Right lung (tissue), 5 donors: ENCODE data around the gene ST7L. TPM values are rescaled to one million over a fixed set of nuclear protein-coding genes. Genes with fewer than 3 reads are reported as not detected.

Experiments used
- DNase-seq, 2 donors: peaks; one replicate each; pipeline ENCODE4 v3.0.0-alpha.2; 2013
- polyA plus RNA-seq, 5 donors: library from polyadenylated mRNA; unstranded; fragments of 120-200 nt; gene quantifications; one replicate each; pipeline versions ENCODE4 v1.2.1 to v1.2.3, GENCODE V29; 2013; ENCODE audit warnings: inconsistent platforms in 1 of 5, low replicate concordance in 1 of 5; ENCODE audit not compliant: insufficient read length in 5 of 5, insufficient read depth in 1 of 5

Gene ST7L
- polyA plus RNA-seq, 5 donors = 20.5 to 32.8 (median 25.1) TPM

DNA sequence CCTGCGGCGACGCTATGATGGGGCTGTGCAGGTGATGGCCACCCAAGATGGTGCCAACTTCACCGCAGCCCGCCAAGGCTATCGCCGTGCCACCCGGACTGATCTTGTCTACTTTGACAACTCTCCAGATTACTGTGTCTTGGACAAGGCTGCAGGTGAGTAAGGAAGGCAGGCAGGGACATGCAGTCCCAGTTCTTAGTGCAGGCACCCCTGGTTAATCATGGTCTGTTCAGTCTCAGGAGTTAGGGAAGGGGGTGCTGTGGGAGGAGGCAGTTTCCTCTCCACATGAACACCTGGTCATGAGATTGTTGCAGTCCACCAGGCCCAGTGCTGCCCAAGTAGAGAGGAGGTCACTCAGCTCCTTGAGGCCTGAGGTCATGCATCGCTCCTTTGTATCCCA is 101.7 kb downstream of the ST7L start:
- DNase-seq = no peak

DNA sequence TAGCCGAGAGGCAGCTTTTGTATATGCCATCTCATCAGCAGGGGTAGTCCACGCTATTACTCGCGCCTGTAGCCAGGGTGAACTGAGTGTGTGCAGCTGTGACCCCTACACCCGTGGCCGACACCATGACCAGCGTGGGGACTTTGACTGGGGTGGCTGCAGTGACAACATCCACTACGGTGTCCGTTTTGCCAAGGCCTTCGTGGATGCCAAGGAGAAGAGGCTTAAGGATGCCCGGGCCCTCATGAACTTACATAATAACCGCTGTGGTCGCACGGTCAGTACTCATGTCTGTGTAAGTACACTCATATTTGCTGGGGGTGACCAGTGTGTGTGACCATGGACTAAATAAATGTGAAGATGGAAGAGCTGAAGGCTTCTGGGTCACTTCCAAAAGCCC is 102.8 kb downstream of the ST7L start:
- DNase-seq = no peak

DNA sequence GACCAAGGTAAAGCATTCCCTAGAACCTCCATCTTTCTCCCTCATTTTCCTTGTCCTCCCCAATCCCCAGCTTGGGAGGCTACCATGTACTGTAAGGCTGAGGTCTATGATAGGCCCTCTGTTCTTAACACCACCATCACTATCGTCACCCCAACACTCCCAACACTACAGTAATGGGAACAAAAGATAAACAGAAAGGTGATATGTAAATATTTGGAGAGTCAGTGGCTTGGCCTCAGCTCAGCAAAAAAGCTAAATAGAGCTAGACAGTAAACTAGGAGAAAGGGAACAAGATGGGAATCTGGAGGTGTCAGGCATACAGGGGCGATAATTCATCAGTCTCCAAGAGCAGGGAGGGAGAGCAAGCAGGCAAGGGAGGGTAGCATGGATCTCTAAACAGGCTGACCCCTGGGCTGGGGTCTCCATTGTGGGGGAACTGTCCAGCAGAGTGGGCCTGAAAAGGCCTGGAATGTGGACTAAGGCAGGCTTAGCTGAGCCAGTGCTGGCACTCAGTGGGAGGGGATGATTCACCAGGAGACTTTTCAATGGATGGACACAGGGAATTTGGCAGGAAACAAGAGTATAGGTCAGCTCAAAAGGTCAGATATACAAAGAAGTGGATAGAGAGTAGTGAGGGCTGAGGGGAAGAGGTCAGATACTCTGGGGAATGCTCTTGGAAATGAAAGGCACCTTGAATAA is 103.5 kb downstream of the ST7L start:
- no peak for DNase-seq

DNA sequence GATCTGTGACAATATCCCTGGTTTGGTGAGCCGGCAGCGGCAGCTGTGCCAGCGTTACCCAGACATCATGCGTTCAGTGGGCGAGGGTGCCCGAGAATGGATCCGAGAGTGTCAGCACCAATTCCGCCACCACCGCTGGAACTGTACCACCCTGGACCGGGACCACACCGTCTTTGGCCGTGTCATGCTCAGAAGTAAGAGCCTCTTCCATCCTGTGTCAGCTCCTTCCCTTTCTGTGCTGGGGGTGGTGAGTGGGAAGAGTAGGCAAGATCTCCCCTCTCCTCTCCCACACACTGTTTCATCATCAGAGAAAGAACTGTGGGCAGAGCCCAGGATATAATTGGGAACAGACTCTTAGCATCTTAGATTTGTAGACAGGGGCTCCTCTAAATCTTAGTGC is 104.0 kb downstream of the ST7L start:
- DNase-seq = no peak

DNA sequence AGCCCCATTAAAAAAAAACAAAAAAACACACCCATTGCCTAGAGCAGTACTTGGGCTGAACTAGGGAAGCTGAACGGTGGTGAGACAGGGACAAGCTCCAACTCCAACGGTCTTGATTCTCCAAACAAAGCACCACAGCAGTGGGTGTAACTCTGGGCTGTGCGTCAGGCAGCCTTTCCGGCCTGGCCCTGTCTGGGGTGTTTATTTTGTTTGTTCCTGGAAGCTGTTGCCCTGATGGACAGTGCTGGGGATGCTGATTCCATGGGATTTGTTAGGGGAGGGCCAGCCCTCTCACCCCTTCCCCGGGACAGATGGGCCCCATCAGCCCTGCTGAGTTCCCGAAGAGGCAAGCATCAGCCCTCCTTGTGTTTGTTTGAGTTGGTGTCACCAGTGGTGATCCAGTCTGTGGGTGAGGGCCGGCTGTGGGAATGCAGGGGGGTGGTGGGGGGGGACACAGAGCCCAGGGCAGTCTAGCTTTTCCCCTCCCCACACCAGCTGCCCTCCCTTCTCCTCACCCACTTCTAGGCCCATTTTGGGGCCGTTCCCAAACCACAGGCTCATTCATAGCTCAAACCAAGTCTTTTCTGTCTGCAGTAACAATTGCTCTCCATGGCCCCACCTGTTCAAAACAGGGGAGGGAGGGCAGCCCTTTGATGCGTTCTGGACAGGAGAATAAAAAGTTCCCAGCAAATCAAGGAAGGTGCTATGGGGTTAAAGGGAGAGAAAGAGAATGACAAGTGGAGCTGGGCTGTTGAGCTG is 105.7 kb downstream of the ST7L start:
- DNase-seq = no peak

DNA sequence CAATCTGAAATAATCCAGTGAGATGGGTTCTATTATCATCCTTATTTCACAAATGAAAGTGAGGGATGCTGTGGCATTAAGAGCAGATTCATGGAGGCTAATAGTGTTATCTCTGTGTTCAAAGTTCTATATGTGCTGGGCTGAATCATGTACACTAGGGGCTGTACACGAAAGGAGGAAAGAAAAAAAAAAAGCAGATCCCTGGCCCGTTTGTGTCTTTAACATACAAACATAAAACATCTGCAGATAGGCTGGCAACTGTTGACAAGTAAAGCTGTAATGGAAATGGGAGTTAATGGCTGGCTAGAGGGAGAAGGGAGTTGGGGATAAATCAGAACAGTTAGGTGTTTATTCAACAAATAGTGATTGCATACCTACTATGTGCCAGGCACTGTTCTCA is 107.0 kb downstream of the ST7L start:
- DNase-seq = no peak

DNA sequence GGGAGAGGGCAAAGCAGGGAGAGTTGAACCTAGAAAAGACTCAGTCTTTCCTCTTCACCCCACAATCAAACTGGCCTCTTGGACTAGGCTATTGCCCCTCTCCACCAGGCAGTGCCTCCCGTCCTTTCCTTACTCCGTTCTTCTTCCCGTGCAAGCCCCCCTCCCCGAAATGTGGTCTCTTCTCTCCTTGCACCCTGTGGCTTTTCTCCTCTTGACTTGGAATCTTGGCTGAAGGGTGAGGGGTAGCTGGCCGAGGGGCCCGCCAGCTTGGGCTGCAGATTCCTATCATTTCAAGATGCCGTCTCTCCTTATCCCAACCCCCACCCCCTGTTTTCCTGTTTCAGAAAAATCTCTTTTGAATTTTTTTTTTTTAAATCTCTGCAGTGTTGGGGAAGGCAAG is 108.6 kb downstream of the ST7L start:
- DNase-seq = no peak

DNA sequence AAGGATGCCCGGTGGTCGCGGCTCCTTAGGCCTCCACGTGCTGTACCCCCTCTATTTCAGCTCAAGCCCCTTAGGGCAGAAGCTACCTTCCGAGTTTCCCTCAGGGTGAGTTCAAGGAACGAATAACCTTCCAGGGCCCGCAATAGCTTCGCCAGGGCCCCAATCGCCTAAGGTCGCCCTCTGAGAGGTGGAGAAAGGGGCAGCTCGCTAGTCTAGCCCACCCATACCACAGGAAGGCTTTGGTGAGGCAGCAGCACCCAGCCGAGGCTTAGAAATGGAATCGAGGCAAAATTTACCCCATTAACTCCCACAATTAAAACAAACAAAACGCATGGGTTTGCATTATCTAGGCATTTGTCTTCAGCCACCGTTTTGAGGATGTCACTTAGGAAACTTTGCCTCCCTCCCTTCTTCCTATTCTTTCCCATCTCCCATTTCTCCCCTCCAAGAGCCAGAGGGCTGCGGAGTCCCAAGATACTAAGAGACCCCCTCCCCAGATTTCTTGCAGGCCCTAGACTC is 109.2 kb downstream of the ST7L start:
- DNase-seq = no peak

DNA sequence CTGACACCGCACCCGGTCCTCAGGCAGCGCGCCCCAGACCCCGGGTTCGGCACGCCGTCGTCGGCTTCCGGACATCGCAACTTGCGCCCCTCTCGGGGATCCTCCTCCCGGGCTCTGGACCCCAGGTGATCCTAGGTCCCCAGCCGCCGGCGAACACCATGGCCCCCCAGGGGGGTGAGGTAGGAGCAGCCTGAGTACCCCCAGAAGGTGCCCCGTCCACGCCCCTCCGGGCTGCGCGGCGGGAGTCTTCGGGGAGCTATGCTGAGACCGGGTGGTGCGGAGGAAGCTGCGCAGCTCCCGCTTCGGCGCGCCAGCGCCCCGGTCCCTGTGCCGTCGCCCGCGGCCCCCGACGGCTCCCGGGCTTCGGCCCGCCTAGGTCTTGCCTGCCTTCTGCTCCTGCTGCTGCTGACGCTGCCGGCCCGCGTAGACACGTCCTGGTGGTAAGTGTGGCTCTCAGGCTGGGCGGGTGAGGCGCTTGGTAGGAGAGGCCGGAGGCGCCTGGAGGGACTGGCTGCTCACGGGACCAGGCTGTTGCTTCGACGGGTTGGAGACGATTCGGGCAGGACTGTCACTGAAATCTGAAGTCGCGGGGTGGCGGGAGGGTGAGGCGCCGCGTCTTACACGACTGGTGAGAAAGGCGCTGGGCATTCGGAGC is 109.8 kb downstream of the ST7L start:
- no peak for DNase-seq

DNA sequence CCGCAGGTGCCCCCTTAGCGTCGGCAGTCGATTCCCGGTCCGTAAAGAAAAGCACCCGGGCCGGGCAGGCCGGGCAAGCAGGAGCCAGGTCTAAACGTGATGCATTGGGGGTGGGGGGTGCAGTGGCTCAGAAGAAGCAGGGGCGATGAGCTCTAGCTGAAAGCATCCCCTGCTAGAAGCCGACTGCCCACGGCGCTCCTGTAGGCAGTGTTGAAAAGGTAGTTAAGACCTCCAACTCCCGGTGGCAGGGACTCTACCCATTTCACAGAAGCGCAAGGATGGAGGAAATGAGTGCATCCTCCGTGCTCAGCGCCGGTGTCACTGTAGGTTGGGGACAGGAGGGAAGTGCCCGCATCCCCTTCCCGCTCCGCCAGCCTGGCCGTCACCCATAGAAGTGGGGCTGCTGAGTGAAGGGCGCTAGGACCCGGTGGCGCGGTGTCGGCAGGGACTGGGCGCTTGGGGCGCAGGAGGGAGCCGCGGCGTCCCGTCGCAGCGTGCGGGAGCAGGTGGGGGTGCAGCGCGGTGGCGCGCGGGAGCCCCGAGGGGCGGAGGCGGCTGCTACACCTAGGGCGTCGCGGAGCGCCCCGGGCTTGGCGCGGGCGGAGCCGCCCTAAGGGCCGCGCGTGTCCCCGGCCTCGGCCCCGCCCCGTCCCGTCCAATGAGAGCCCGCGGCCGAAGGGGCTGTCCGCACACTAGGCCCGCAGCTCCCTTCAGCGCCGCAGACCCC is 110.5 kb downstream of the ST7L start, which contains the start of gene WNT2B:
TSS of gene WNT2B (plus strand) at position 688 of the 727 bp plus-strand sequence. CDS start 298 bp downstream, outside the sequence.
- no peak for DNase-seq

DNA sequence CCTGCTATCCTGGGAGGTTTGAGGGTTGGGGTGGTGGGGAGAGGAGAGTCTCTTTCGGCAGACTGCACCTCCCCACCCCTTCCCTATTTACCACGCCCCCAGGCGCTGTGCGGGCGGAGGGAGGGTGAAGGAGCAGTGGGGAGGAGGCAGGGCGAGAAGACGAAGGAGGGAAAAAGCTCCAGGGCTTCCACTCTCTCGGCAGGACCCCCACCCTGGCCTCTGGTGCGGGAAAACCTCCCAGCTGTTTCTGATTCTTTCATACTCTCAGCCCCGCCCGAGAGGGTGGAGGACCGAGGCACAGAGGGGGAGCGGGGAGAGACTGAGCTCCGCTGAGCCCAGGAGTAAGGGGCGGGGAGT is 111.0 kb downstream of the ST7L start:
- DNase-seq = no peak

DNA sequence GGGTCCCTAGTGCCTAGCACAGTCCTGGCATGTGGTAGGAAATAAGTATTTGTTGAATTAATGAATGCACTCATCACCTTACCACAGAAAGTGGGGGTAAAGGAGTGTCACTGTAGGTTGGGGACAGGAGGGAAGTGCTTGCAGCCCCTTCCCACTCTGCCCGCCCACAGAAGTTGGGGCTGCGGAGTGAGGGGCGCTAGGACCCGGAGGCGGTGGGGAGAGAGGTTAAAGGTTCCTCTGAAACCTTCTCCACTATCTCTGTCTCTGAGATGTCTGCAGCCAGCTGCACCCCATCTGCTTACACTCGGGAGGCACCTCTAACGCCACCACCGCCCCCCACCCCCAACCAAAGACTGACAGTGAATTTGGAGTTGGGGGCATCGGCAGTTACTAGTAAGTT is 111.6 kb downstream of the ST7L start:
- DNase-seq = no peak

DNA sequence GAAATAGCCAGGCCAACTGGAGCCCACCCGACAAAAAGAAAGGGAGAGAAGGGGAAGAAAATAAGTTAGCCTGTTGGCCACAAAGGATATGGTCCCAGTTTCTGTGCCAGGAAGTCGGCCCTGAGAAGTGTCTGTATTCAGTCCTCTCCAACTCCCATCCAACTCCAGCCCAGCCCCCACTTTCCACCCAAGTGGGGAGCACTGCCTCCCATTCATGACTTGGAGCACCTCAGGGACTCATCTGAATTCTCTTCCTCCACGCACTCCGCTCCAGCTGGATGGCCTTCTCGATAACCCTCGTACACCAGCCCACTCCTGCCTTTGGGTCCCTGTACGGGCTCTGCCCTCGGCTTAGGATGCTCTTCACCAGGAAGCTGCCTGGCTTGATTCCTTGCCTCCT is 112.2 kb downstream of the ST7L start:
- no peak for DNase-seq

DNA sequence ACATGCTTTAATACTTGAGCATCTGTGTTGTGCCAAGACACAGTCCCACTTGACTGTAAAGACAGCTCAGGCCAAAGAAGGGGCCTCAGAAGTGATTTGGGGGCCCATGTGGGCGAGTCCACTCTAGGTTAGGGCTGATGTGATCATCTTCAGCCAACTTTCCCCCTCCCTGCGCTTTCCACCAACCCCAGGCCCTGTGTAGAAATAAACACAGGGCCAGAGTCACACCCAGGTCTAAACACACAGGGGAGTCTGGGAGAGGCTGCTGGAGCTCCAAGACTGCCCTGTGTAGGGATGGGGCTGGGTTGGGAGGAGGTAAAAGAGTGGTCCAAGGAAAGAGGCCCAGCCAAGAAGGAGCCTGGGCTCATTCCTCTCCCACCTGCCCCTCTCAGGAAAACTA is 112.6 kb downstream of the ST7L start:
- DNase-seq = no peak

DNA sequence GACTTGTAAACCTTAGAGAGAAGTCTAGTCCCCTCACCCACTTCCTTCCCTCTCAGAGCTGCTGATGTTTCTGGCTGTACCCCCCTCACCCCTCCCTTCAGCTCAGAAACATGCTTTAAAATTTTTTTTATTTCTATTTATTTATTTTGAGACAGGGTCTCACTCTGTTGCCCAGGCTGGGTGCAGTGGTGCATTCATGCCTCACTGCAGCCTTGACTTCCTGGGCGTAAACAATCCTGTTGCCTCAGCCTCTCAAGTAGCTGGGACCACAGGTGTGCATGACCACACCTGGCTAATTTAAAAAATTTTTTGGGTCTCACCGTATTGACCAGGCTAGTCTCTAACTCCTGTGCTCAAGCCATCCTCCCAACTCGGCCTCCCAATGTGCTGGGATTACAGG is 113.1 kb downstream of the ST7L start:
- no peak for DNase-seq

DNA sequence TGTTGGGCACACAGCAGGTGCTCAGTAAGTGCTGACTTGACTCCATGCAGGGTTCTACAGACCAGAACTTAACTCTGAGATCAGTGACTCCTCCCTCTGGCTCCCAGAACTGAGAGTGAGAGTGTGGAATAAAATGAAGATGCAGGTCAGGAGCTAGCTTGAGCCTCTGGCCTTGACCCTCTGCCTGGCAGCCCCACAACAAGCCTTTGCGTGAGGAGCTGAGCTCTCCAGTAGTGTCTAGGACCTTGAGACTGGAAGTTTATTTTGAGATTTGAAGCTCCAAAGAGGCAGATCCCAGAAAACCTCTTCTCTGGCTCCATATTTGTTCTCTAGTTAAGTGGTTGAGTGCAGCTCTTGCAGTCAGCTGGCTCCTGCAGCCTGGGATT is 113.5 kb downstream of the ST7L start:
- DNase-seq = no peak

DNA sequence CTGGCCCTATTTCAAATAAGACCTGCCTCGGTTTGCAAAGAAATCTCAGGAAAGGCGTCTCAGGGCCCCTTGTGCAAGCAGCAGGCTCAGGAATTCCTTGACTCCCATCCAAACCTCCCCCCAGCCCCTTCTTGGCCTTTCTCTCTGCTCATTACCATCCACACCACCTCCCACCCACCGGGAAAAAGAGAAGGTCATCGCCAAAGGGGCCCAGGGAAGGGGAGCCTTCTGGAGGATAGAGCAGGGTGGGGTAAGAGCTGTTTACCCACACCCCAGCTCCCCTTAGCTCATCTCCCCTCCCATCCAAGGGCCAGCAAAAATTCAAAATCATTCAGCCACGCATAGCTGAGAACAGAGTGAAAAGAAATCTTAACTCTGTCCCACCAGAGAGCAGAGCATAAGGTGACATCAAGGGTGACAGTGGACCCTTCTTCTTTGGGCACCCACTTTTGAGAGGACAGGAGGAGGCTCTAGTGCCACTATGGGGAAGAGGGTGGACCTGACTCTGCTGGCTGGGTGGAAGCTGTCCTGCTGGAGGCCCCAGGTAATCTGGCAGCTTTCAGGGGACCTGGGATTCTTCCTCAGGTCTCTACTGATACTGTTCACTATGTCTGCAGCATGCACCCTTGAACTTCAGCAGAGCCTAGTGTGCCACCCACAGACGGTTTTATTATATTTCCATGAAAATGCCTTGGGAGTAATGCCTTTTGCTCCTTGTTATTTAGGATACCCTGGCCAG is 114.1 kb downstream of the ST7L start:
- DNase-seq = no peak

DNA sequence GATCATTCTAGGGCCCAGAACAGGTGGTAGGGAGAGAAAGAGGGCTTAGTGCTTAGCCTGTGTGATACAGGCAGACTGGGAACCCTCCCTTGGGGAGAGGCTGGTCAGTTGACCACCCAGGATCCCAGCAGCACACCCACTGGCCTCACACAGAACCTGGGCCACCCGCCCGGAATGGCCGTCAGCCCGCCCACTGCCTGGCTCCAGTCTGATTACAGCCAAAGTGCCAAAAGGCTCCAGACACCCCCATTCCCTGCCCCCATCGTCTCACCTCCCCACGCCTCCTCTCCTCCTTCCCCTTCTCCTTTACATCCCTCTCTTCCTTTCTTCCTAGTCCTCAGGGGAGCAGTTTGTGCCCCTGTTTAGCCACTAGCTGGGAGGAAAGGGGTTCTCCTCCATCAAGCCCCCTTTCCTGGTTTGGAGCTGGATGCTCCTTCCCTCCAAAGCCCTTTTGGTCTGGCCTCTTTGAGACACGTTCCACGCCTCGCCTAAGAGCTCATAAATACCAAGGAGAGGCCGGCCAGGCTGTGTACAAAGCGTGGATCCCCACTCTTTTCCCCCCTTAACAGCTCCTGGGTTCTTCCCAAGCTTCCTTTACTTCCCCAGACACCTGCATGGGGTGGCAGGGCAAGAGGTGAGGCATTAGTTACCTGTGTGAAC is 114.8 kb downstream of the ST7L start:
- no peak for DNase-seq

DNA sequence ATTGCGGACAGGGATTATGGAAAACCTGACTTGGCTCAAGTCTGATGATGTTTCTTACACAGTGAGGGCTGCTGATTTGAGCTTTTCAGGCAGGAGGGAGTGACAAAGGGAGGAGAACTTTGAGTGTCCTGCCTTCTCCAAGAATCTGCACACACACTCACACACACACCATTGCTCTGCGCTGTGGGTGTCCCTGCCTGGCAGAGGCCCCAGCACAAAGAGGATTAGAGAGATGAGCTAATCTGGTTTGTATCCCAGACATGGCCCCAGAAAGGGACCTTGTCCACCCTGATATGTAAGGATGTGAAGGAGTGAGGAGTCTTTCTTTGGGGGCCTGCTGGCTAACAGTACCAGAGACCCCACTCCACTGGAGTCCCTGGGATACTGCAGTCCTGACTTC is 116.1 kb downstream of the ST7L start:
- no peak for DNase-seq

DNA sequence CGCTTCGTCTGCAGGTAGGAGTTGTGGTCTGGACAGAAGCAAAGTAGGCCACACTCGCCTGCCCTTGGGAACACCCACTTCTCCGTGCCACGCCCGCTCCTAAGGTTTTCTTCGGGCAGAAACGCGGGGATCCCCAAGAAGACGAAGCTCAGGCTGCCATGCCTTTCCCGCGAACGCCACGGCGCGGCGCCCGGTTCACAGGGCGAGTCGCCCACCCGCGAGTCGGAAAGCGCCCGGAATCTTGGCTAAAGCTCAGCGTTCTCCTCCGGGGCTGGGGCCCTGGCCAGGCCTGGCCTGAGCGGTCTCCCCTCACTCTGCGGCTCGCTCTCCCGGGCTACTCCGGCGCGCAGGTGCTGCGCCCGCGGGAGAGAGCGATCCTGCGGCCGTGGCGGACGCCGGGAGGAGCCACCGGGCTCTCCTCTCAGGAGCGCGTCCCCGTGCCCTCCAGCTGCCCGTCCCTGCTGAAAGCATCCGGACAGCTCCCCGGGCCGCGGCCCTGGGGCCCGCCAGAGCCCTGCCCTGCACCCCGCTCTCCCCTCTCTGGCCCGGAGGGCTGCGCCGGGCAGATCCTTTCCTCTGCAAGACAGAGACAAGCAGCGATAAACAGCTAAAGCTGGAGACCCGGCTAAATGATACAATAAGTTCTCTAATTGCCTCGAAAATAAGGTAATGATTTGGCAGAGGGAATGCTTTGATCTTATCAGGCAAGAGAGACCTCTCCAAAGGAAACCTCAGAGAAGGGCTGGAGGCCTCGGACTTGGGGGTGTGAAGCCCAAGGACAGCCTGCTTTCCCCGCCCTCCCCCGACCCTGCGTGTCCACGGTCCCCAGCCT is 116.9 kb downstream of the ST7L start:
- DNase-seq = peak; percentile 64 to 73
